Mammary epithelial cell (primary cell): ENCODE data around the gene C1QTNF4.
"Not testable (repeated sequence)": the region's sequence is repeated elsewhere in the genome, so short reads cannot be mapped to it uniquely, and the experiment has no call there.

Experiments used
- EZH2 ChIP-seq: IDR thresholded peaks from 2 replicates; pipeline ENCODE4 v1.6.1; 2012; ENCODE audit warnings: low read length, inconsistent platforms, borderline replicate concordance
- TF ChIP-seq, protein P1 (sequence below), 2 donors: IDR thresholded peaks in 1 of 2; conservative IDR thresholded peaks in 1 of 2; 2 replicates each; pipeline ENCODE4 v1.5.1; 2011 to 2012; ENCODE audit warnings: inconsistent platforms in 2 of 2, low read length in 2 of 2, mild to moderate bottlenecking in 2 of 2, control low read depth in 1 of 2, low read depth in 1 of 2; ENCODE audit not compliant: insufficient read depth in 1 of 2; ENCODE audit errors: extremely low read depth in 1 of 2

DNA sequence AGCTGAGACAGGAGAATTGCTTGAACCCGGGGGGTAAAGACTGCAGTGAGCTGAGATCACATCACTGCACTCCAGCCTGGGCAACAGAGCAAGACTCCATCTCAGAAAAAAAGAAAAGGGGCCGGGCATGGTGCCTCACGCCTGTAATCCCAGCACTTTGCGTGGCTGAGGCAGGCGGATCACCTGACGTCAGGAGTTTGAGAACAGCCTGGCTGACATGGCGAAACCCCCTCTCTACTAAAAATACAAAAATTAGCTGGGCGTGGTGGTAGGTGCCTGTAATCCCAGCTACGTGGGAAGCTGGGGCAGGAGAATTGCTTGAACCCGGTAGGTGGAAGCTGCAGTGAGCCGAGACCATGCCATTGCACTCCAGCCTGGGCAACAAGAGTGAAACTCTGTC is 42.1 kb upstream of the C1QTNF4 start:
- TF ChIP-seq, protein P1, sequence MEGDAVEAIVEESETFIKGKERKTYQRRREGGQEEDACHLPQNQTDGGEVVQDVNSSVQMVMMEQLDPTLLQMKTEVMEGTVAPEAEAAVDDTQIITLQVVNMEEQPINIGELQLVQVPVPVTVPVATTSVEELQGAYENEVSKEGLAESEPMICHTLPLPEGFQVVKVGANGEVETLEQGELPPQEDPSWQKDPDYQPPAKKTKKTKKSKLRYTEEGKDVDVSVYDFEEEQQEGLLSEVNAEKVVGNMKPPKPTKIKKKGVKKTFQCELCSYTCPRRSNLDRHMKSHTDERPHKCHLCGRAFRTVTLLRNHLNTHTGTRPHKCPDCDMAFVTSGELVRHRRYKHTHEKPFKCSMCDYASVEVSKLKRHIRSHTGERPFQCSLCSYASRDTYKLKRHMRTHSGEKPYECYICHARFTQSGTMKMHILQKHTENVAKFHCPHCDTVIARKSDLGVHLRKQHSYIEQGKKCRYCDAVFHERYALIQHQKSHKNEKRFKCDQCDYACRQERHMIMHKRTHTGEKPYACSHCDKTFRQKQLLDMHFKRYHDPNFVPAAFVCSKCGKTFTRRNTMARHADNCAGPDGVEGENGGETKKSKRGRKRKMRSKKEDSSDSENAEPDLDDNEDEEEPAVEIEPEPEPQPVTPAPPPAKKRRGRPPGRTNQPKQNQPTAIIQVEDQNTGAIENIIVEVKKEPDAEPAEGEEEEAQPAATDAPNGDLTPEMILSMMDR (conservative IDR thresholded peaks at IDR 0.05 in 1 of 2, IDR thresholded peaks at IDR 0.05 in 1 of 2; ENCODE audit: extremely low read depth in 1 of 2, insufficient read depth in 1 of 2, low read depth in 1 of 2, low read length in 2 of 2) = not testable (repeated sequence)
- TF ChIP-seq EZH2 = not testable (repeated sequence)
